Activated T-helper 17 cell treated with anti-CD3 and anti-CD28 coated beads, Interleukin-2, amount 50 U/mL, for 72 hours (primary cell): ENCODE data around the gene CHTOP. TPM values are rescaled to one million over a fixed set of nuclear protein-coding genes. Genes with fewer than 3 reads are reported as not detected.

Source experiments
- ATAC-seq: fragments of 150-1000 bp; cut with Tn5 transposase; replicated peaks from 2 replicates; pipeline ENCODE4 v1.10.0; 2021; ENCODE audit warnings: mild to moderate bottlenecking, moderate library complexity
- H3K27ac Mint-ChIP-seq: one replicate; pipeline ENCODE4 v1.8.0; 2022; ENCODE audit warnings: mixed read lengths
- H3K27me3 Mint-ChIP-seq: one replicate; pipeline ENCODE4 v1.8.0; 2022; ENCODE audit warnings: mixed read lengths
- H3K36me3 Mint-ChIP-seq: one replicate; pipeline ENCODE4 v1.8.0; 2022; ENCODE audit warnings: low read depth, mild to moderate bottlenecking, mixed read lengths
- H3K4me1 Mint-ChIP-seq: one replicate; pipeline ENCODE4 v1.8.0; 2022; ENCODE audit warnings: mixed read lengths
- H3K4me3 Mint-ChIP-seq: one replicate; pipeline ENCODE4 v1.8.0; 2022; ENCODE audit warnings: mild to moderate bottlenecking, mixed read lengths
- H3K9me3 Mint-ChIP-seq: one replicate; pipeline ENCODE4 v1.8.0; 2022; ENCODE audit warnings: mixed read lengths
- total RNA-seq, 2 donors: library from RNA; stranded (reverse); gene quantifications; one replicate each; pipeline ENCODE4 v1.2.3, GENCODE V29; 2022

CHTOP gene
- total RNA-seq, 2 donors from 2014 or later = 70.6 to 88.6 TPM

GRCh38 chr1:153688736-153689328 is 55.0 kb downstream of the CHTOP start:
- Mint-ChIP-seq H3K27ac (no peak overlapping the region), H3K4me1 (no peaks in the 10 kb centered on the region), H3K9me3 (no peaks in the 10 kb centered on the region), H3K36me3 (no peaks in the 10 kb centered on the region), H3K4me3 (no peak overlapping the region), H3K27me3 (peaks cover 11% of the 10 kb centered on the region)
- no peak for ATAC-seq

GRCh38 chr1:153693466-153693865 is 59.6 kb downstream of the CHTOP start:
- no peak overlapping the region for H3K27ac Mint-ChIP-seq
- H3K36me3 Mint-ChIP-seq = no peaks in the 10 kb centered on the region
- H3K4me3 Mint-ChIP-seq = no peak overlapping the region
- H3K4me1 Mint-ChIP-seq = no peaks in the 10 kb centered on the region
- H3K27me3 Mint-ChIP-seq = no peaks in the 10 kb centered on the region
- H3K9me3 Mint-ChIP-seq = no peaks in the 10 kb centered on the region
- ATAC-seq = no peak

Other genes with a start within 250 kb of the CHTOP start
- not detected for gene S100A8, start 243.0 kb upstream of the CHTOP start, total RNA-seq
- not detected for gene S100A7A, start 217.5 kb upstream of the CHTOP start, total RNA-seq
- not detected for gene S100A7, start 173.4 kb upstream of the CHTOP start, total RNA-seq
- gene S100A6, start 98.1 kb upstream of the CHTOP start, total RNA-seq = 100 to 1,000 TPM; 530 to 753 TPM
- gene S100A5, start 93.1 kb upstream of the CHTOP start, total RNA-seq = 1 to 10 TPM; 3.2 to 9.6 TPM
- 1,000 to 10,000 TPM; 1,035 to 1,445 TPM for gene S100A4, start 88.3 kb upstream of the CHTOP start, total RNA-seq
- not detected for gene S100A3, start 84.8 kb upstream of the CHTOP start, total RNA-seq
- 10 to 100 TPM; 10.1 to 10.7 TPM for gene S100A2, start 68.2 kb upstream of the CHTOP start, total RNA-seq
- not detected for gene S100A16, start 20.9 kb upstream of the CHTOP start, total RNA-seq
- gene S100A14, start 17.7 kb upstream of the CHTOP start, total RNA-seq = under 1 TPM in 1 of 2 donors, not detected in 1; 0.71 TPM
- 1 to 10 TPM; 6.8 to 7.9 TPM for gene S100A13, start 6.6 kb upstream of the CHTOP start, total RNA-seq
- gene S100A1, start 5.6 kb upstream of the CHTOP start, total RNA-seq = not detected
- gene SNAPIN, start 24.6 kb downstream of the CHTOP start, total RNA-seq = 10 to 100 TPM; 27.3 to 29.0 TPM
- 100 to 1,000 TPM; 153 to 245 TPM for gene ILF2, start 36.9 kb downstream of the CHTOP start, total RNA-seq
- gene NPR1, start 44.6 kb downstream of the CHTOP start, total RNA-seq = under 1 TPM in 1 of 2 donors, not detected in 1; 0.19 TPM
- 100 to 1,000 TPM in 1 of 2 donors, 10 to 100 TPM in 1; 49.5 to 103 TPM for gene INTS3, start 94.0 kb downstream of the CHTOP start, total RNA-seq
- 1 to 10 TPM; 9.7 to 9.8 TPM for gene SLC27A3, start 141.3 kb downstream of the CHTOP start, total RNA-seq